Mesendoderm (in vitro differentiated cells): ENCODE measurements around the gene ASIP.
"Not testable (repeated sequence)": the region's sequence is repeated elsewhere in the genome, so short reads cannot be mapped to it uniquely, and the experiment has no call there.

Source experiments
- DNase-seq: peaks from one replicate; pipeline ENCODE4 v3.0.0; 2013
- H2AK5ac ChIP-seq: 2 replicates; pipeline ENCODE4 v1.6.1; 2013; ENCODE audit warnings: low read length, inconsistent platforms
- H2BK120ac ChIP-seq: 2 replicates; pipeline ENCODE4 v1.6.1; 2013; ENCODE audit warnings: low read depth, mild to moderate bottlenecking, low read length, moderate library complexity, mixed read lengths
- H2BK15ac ChIP-seq: replicated peaks from 2 replicates; pipeline ENCODE4 v1.6.1; 2013; ENCODE audit warnings: low read depth, mild to moderate bottlenecking, moderate library complexity
- H2BK5ac ChIP-seq: 2 replicates; pipeline ENCODE4 v1.6.1; 2013; ENCODE audit warnings: low read length, inconsistent platforms
- H3K18ac ChIP-seq: 2 replicates; pipeline ENCODE4 v1.6.1; 2013; ENCODE audit warnings: mild to moderate bottlenecking, low read length, mixed read lengths
- H3K23ac ChIP-seq: one replicate; pipeline ENCODE4 v1.6.1; 2013; ENCODE audit warnings: low read length
- H3K27ac ChIP-seq: 2 replicates; pipeline ENCODE4 v1.5.1; 2013; ENCODE audit warnings: low read depth, mild to moderate bottlenecking, inconsistent platforms, low read length, moderate library complexity
- H3K27me3 ChIP-seq: 2 replicates; pipeline ENCODE4 v1.6.1; 2013; ENCODE audit warnings: low read length, control low read depth, mild to moderate bottlenecking, inconsistent platforms; ENCODE audit not compliant: insufficient read depth, poor library complexity
- H3K36me3 ChIP-seq: 2 replicates; pipeline ENCODE4 v1.6.1; 2013; ENCODE audit warnings: low read length, inconsistent platforms; ENCODE audit not compliant: control insufficient read depth, insufficient read depth
- H3K4ac ChIP-seq: one replicate; pipeline ENCODE4 v1.6.1; 2013; ENCODE audit warnings: low read depth, mild to moderate bottlenecking, low read length, moderate library complexity
- H3K4me1 ChIP-seq: 2 replicates; pipeline ENCODE4 v1.6.1; 2013; ENCODE audit warnings: low read depth, low read length, inconsistent platforms; ENCODE audit not compliant: control insufficient read depth
- H3K4me2 ChIP-seq: 2 replicates; pipeline ENCODE4 v1.6.1; 2013; ENCODE audit warnings: low read length
- H3K4me3 ChIP-seq: 2 replicates; pipeline ENCODE4 v1.5.1; 2013; ENCODE audit warnings: mild to moderate bottlenecking, low read length
- H3K56ac ChIP-seq: one replicate; pipeline ENCODE4 v1.6.1; 2013; ENCODE audit warnings: low read length
- H3K79me1 ChIP-seq: 2 replicates; pipeline ENCODE4 v1.6.1; 2013; ENCODE audit warnings: low read length, inconsistent platforms
- H3K79me2 ChIP-seq: 2 replicates; pipeline ENCODE4 v1.6.1; 2013; ENCODE audit warnings: mild to moderate bottlenecking, low read length; ENCODE audit not compliant: control insufficient read depth, insufficient read depth
- H3K9ac ChIP-seq: 2 replicates; pipeline ENCODE4 v1.6.1; 2013; ENCODE audit warnings: low read length, inconsistent platforms
- H4K5ac ChIP-seq: one replicate; pipeline ENCODE4 v1.6.1; 2013; ENCODE audit warnings: low read length
- H4K8ac ChIP-seq: one replicate; pipeline ENCODE4 v1.6.1; 2013; ENCODE audit warnings: low read depth, mild to moderate bottlenecking, control low read depth, low read length, moderate library complexity
- WGBS: extraction: QIAGEN DNeasy Blood & Tissue Kit; methylation state at CpG from one replicate; pipeline ENCODE4 v1.1.7; 2013; ENCODE audit warnings: low lambda C conversion rate, missing lambda C conversion rate; ENCODE audit not compliant: insufficient coverage; ENCODE audit errors: extremely low coverage; 5-methylcytosine and 5-hydroxymethylcytosine counted together

The ASIP gene

GRCh38 chr20:34263468-34263867, 22.2 kb downstream of the ASIP start:
- H3K56ac ChIP-seq, H2BK15ac ChIP-seq, H3K27me3 ChIP-seq, H2BK5ac ChIP-seq, H3K9ac ChIP-seq, H2BK120ac ChIP-seq, H3K18ac ChIP-seq, H3K23ac ChIP-seq, H3K27ac ChIP-seq, H3K4me3 ChIP-seq, H3K4me2 ChIP-seq, H2AK5ac ChIP-seq, H4K8ac ChIP-seq, H3K79me1 ChIP-seq, H3K36me3 ChIP-seq, H3K79me2 ChIP-seq, H3K4me1 ChIP-seq, DNase-seq, H3K4ac ChIP-seq, H4K5ac ChIP-seq: not testable (repeated sequence)
- WGBS = no CpG with 5 or more reads among the region's 8 CpGs

- H3K23ac ChIP-seq = no peak overlapping the region
- H3K27ac ChIP-seq = no peak overlapping the region
- H3K18ac ChIP-seq = no peak overlapping the region
- H3K36me3 ChIP-seq = no peaks in the 10 kb centered on the region
- H3K56ac ChIP-seq = no peak overlapping the region
- no peak overlapping the region for H2AK5ac ChIP-seq
- no peaks in the 10 kb centered on the region for H3K79me2 ChIP-seq
- no peak overlapping the region for H3K9ac ChIP-seq
- H4K8ac ChIP-seq = no peak overlapping the region
- H3K4me2 ChIP-seq = no peak overlapping the region
- H2BK5ac ChIP-seq = no peak overlapping the region
- no peak overlapping the region for H2BK120ac ChIP-seq
- no peaks in the 10 kb centered on the region for H3K27me3 ChIP-seq
- H2BK15ac ChIP-seq = no peak overlapping the region
- no CpG with 5 or more reads among the region's 5 CpGs for WGBS
- H3K4me3 ChIP-seq = no peak overlapping the region
- H3K79me1 ChIP-seq = no peaks in the 10 kb centered on the region
- no peak for DNase-seq
- no peak overlapping the region for H3K4ac ChIP-seq
- H3K4me1 ChIP-seq = no peaks in the 10 kb centered on the region
- no peak overlapping the region for H4K5ac ChIP-seq
Observed at GRCh38 chr20:34264141-34264540, 22.9 kb downstream of the ASIP start.

- no peak overlapping the region for H2BK15ac ChIP-seq
- no peak overlapping the region for H3K9ac ChIP-seq
- H3K23ac ChIP-seq = no peak overlapping the region
- no peak overlapping the region for H2AK5ac ChIP-seq
- no peak overlapping the region for H3K27ac ChIP-seq
- no peak overlapping the region for H3K4ac ChIP-seq
- H3K36me3 ChIP-seq = no peaks in the 10 kb centered on the region
- DNase-seq = no peak
- no peak overlapping the region for H3K4me2 ChIP-seq
- H3K18ac ChIP-seq = no peak overlapping the region
- H2BK5ac ChIP-seq = no peak overlapping the region
- no peak overlapping the region for H2BK120ac ChIP-seq
- H3K79me2 ChIP-seq = no peaks in the 10 kb centered on the region
- no CpG with 5 or more reads among the region's 12 CpGs for WGBS
- no peaks in the 10 kb centered on the region for H3K4me1 ChIP-seq
- H3K79me1 ChIP-seq = no peaks in the 10 kb centered on the region
- no peak overlapping the region for H4K5ac ChIP-seq
- no peak overlapping the region for H3K56ac ChIP-seq
- no peaks in the 10 kb centered on the region for H3K27me3 ChIP-seq
- H3K4me3 ChIP-seq = no peak overlapping the region
- H4K8ac ChIP-seq = no peak overlapping the region
Observed at GRCh38 chr20:34268145-34268544, 26.9 kb downstream of the ASIP start.

- H2AK5ac ChIP-seq = no peak overlapping the region
- peak overlapping the region; percentile 24 for H3K18ac ChIP-seq
- no peaks in the 10 kb centered on the region for H3K27me3 ChIP-seq
- H3K4ac ChIP-seq = peak overlapping the region; percentile 37
- peak; percentile 75 for DNase-seq
- H3K9ac ChIP-seq = peak overlapping the region; percentile 56
- peak overlapping the region; percentile 56 for H3K4me2 ChIP-seq
- H3K4me1 ChIP-seq = no peaks in the 10 kb centered on the region
- no peak overlapping the region for H2BK15ac ChIP-seq
- H3K79me2 ChIP-seq = no peaks in the 10 kb centered on the region
- H4K5ac ChIP-seq = no peak overlapping the region
- no peak overlapping the region for H3K27ac ChIP-seq
- no peaks in the 10 kb centered on the region for H3K36me3 ChIP-seq
- H3K56ac ChIP-seq = peak overlapping the region; percentile 49
- no peak overlapping the region for H2BK120ac ChIP-seq
- H3K79me1 ChIP-seq = no peaks in the 10 kb centered on the region
- H2BK5ac ChIP-seq = no peak overlapping the region
- no peak overlapping the region for H4K8ac ChIP-seq
- no peak overlapping the region for H3K4me3 ChIP-seq
- WGBS = no CpG with 5 or more reads among the region's 58 CpGs
- no peak overlapping the region for H3K23ac ChIP-seq
Observed at GRCh38 chr20:34268851-34269636, 27.8 kb downstream of the ASIP start.

GRCh38 chr20:34269996-34270627, 28.9 kb downstream of the ASIP start:
- H3K79me2 ChIP-seq = no peaks in the 10 kb centered on the region
- no peak for DNase-seq
- H3K36me3 ChIP-seq = no peaks in the 10 kb centered on the region
- no peak overlapping the region for H2BK5ac ChIP-seq
- H3K27ac ChIP-seq = no peak overlapping the region
- H2AK5ac ChIP-seq = no peak overlapping the region
- no peaks in the 10 kb centered on the region for H3K27me3 ChIP-seq
- no peak overlapping the region for H3K9ac ChIP-seq
- no peak overlapping the region for H3K4me2 ChIP-seq
- H2BK15ac ChIP-seq = no peak overlapping the region
- H3K18ac ChIP-seq = no peak overlapping the region
- no peak overlapping the region for H2BK120ac ChIP-seq
- no peaks in the 10 kb centered on the region for H3K4me1 ChIP-seq
- no peak overlapping the region for H4K5ac ChIP-seq
- no peak overlapping the region for H3K23ac ChIP-seq
- no CpG with 5 or more reads among the region's 9 CpGs for WGBS
- no peak overlapping the region for H3K4ac ChIP-seq
- H3K4me3 ChIP-seq = no peak overlapping the region
- H4K8ac ChIP-seq = no peak overlapping the region
- H3K79me1 ChIP-seq = no peaks in the 10 kb centered on the region
- H3K56ac ChIP-seq = peak overlapping the region; percentile 42
